ENCODE measurements around the gene ENTPD3.

ENTPD3 gene

GRCh38 chr3:40407611-40408010 lies 20.6 kb downstream of the ENTPD3 start:
- no peaks in the 10 kb centered on the region for H3K27me3 ChIP-seq (ENCODE audit: insufficient read depth, poor library complexity, severe bottlenecking)
- H3K4me1 ChIP-seq (ENCODE audit: insufficient read depth, poor library complexity, severe bottlenecking), result no peaks in the 10 kb centered on the region
- no peak for ATAC-seq (ENCODE audit: low read depth)

GRCh38 chr3:40414270-40414669 lies 27.3 kb downstream of the ENTPD3 start:
- peaks cover 16% of the 10 kb centered on the region for H3K4me1 ChIP-seq (ENCODE audit: insufficient read depth, poor library complexity, severe bottlenecking)
- no peak overlapping the region for H3K27ac ChIP-seq (ENCODE audit: poor library complexity, severe bottlenecking)
- H3K36me3 ChIP-seq (ENCODE audit: low read depth), result no peaks in the 10 kb centered on the region
- no peaks in the 10 kb centered on the region for H3K27me3 ChIP-seq (ENCODE audit: insufficient read depth, poor library complexity, severe bottlenecking)
- H3K9me3 ChIP-seq (ENCODE audit: severe bottlenecking), result no peaks in the 10 kb centered on the region
- DNase-seq (ENCODE audit: low spot score), result no peak
- no peak overlapping the region for H3K4me3 ChIP-seq (ENCODE audit: severe bottlenecking)
- TF ChIP-seq, protein P1, sequence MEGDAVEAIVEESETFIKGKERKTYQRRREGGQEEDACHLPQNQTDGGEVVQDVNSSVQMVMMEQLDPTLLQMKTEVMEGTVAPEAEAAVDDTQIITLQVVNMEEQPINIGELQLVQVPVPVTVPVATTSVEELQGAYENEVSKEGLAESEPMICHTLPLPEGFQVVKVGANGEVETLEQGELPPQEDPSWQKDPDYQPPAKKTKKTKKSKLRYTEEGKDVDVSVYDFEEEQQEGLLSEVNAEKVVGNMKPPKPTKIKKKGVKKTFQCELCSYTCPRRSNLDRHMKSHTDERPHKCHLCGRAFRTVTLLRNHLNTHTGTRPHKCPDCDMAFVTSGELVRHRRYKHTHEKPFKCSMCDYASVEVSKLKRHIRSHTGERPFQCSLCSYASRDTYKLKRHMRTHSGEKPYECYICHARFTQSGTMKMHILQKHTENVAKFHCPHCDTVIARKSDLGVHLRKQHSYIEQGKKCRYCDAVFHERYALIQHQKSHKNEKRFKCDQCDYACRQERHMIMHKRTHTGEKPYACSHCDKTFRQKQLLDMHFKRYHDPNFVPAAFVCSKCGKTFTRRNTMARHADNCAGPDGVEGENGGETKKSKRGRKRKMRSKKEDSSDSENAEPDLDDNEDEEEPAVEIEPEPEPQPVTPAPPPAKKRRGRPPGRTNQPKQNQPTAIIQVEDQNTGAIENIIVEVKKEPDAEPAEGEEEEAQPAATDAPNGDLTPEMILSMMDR (IDR thresholded peaks at IDR 0.05; ENCODE audit: poor library complexity, severe bottlenecking), result no peak
- ATAC-seq (ENCODE audit: low read depth), result no peak

More at GRCh38 chr3:40407611-40408010, 20.6 kb downstream of the ENTPD3 start:
- Histone ChIP-seq H3K4me3 (ENCODE audit: severe bottlenecking) (no peak overlapping the region), H3K27ac (ENCODE audit: poor library complexity, severe bottlenecking) (no peak overlapping the region), H3K9me3 (ENCODE audit: severe bottlenecking) (no peaks in the 10 kb centered on the region), H3K36me3 (ENCODE audit: low read depth) (no peaks in the 10 kb centered on the region)
- TF ChIP-seq, protein P1 (IDR thresholded peaks at IDR 0.05; ENCODE audit: poor library complexity, severe bottlenecking), result no peak
- no peak for DNase-seq (ENCODE audit: low spot score)

GRCh38 chr3:40417845-40418543 lies 31.0 kb downstream of the ENTPD3 start:
- Histone ChIP-seq H3K4me3 (ENCODE audit: severe bottlenecking) (no peak overlapping the region), H3K27ac (ENCODE audit: poor library complexity, severe bottlenecking) (peak overlapping the region; percentile 37), H3K9me3 (ENCODE audit: severe bottlenecking) (no peaks in the 10 kb centered on the region), H3K27me3 (ENCODE audit: insufficient read depth, poor library complexity, severe bottlenecking) (no peaks in the 10 kb centered on the region), H3K4me1 (ENCODE audit: insufficient read depth, poor library complexity, severe bottlenecking) (peaks cover 16% of the 10 kb centered on the region), H3K36me3 (ENCODE audit: low read depth) (no peaks in the 10 kb centered on the region)
- ATAC-seq (ENCODE audit: low read depth) (peak; percentile 97), DNase-seq (ENCODE audit: low spot score) (no peak)
- TF ChIP-seq, protein P1 (IDR thresholded peaks at IDR 0.05; ENCODE audit: poor library complexity, severe bottlenecking), result no peak

GRCh38 chr3:40422861-40423260 lies 35.9 kb downstream of the ENTPD3 start:
- no peaks in the 10 kb centered on the region for H3K27me3 ChIP-seq (ENCODE audit: insufficient read depth, poor library complexity, severe bottlenecking)
- no peak for ATAC-seq (ENCODE audit: low read depth)
- H3K4me1 ChIP-seq (ENCODE audit: insufficient read depth, poor library complexity, severe bottlenecking), result peaks cover 12% of the 10 kb centered on the region
- no peak overlapping the region for H3K4me3 ChIP-seq (ENCODE audit: severe bottlenecking)
- no peaks in the 10 kb centered on the region for H3K36me3 ChIP-seq (ENCODE audit: low read depth)
- TF ChIP-seq, protein P1 (IDR thresholded peaks at IDR 0.05; ENCODE audit: poor library complexity, severe bottlenecking), result no peak
- no peaks in the 10 kb centered on the region for H3K9me3 ChIP-seq (ENCODE audit: severe bottlenecking)
- DNase-seq (ENCODE audit: low spot score), result no peak
- no peak overlapping the region for H3K27ac ChIP-seq (ENCODE audit: poor library complexity, severe bottlenecking)

- ATAC-seq (ENCODE audit: low read depth), result no peak
- no peaks in the 10 kb centered on the region for H3K36me3 ChIP-seq (ENCODE audit: low read depth)
- DNase-seq (ENCODE audit: low spot score), result no peak
- TF ChIP-seq, protein P1 (IDR thresholded peaks at IDR 0.05; ENCODE audit: poor library complexity, severe bottlenecking), result no peak
- no peak overlapping the region for H3K4me3 ChIP-seq (ENCODE audit: severe bottlenecking)
- H3K4me1 ChIP-seq (ENCODE audit: insufficient read depth, poor library complexity, severe bottlenecking), result no peaks in the 10 kb centered on the region
- H3K9me3 ChIP-seq (ENCODE audit: severe bottlenecking), result no peaks in the 10 kb centered on the region
- H3K27me3 ChIP-seq (ENCODE audit: insufficient read depth, poor library complexity, severe bottlenecking), result no peaks in the 10 kb centered on the region
- H3K27ac ChIP-seq (ENCODE audit: poor library complexity, severe bottlenecking), result no peak overlapping the region
Measured at GRCh38 chr3:40427045-40427669, 40.2 kb downstream of the ENTPD3 start.

Data from RWPE2 (cell line).